Putamen (tissue), 1 donor: ENCODE data around the gene KCNQ2.

Source experiments
- DNase-seq: peaks from one replicate; pipeline ENCODE4 v3.0.0-alpha.2; 2016; ENCODE audit warnings: low spot score

Gene KCNQ2

GRCh38 chr20:63417097-63417737 is 55.2 kb downstream of the KCNQ2 start:
- DNase-seq, result no peak

GRCh38 chr20:63416631-63417030 is 55.8 kb downstream of the KCNQ2 start:
- no peak for DNase-seq

DNA sequence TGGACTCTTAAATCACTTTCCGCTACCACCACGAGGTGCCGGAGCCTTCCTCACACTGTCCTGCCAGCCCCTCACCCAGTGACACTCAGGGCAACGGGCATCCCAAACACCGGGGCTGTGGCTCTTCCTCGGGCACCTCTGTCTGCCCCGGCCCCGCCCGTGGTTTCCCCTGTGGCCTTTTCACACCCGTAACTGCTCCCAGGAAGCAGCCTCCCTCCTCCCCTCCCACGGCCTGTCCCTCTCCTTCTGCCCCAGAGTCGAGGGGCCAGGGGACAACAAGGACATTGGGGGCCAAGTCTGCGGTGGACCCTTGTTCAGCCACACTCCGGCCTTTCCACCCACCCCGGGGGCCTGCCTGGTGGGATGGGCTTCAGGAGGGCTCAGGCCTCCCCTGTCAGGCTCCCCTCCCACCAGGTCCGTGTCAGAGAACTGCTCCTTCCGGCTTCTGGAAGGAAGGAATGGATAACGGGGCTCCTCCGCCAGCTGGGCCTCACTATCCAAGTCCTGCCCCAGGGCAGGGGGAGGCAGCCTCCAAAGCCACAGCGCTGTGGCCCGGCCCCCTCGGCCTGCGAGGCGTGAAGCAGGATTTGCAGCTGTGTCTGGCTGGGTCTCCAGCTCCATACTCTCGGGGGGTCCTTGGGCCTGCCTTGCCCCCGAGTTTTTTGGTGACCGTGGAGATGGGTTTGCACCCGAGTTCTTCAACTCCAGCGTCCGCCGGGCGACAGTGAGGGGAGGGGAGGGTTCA is 56.6 kb downstream of the KCNQ2 start:
- DNase-seq, result no peak

DNA sequence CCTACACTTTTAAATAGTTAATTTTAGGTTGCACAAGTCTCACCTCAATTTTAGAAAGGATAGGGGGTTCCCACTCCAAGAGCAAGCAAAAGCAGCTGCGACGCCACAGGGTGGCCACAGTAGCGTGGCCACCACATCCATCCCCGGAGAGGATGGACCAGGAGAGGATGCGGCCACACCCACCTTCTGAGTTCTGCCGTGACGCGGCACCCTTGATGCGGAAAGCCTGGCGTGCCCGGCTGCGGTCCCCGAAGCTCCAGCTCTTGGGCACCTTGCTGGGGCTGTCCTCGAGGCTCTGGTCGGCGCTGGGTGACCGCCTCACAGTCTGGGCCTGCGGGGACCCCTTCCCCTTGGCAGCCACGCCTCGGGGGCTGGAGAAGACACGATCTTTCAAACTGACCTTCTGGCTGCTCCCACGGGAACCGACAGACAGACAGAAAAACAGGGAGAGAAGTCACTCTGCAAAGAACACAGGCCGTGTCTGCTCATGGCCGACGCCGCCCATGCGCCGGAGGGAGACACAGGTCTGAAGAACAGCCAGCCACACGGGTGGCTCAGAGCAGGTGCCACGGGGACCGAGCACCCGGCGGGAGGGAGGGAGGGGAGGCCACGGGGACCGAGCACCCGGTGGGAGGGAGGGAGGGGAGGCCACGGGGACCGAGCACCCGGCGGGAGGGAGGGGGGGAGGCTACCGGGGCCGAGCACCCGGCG is 57.6 kb downstream of the KCNQ2 start:
- DNase-seq, result no peak

GRCh38 chr20:63413963-63414684 is 58.3 kb downstream of the KCNQ2 start:
- DNase-seq, result no peak

DNA sequence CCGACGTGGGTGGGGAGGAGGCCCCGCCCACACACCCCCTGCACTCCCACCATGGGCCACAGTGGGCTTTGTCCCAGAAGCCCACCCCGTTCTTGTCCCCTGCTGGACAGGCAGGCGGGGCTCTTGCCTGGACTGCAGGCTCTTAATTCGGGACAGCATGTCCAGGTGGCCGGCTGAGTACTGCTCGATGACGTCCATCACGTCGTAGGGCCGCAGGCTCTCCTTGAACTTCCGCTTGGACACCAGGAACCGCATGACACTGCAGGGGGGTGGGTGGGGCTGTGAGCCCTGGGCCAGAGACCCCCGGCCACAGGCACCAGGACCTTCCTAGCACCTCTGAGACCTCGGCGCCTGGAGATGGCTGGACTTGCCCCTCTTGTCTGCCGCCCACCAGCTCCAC is 59.1 kb downstream of the KCNQ2 start:
- no peak for DNase-seq

GRCh38 chr20:63412889-63413288 is 59.6 kb downstream of the KCNQ2 start:
- no peak for DNase-seq

GRCh38 chr20:63411898-63412631 is 60.4 kb downstream of the KCNQ2 start:
- no peak for DNase-seq

DNA sequence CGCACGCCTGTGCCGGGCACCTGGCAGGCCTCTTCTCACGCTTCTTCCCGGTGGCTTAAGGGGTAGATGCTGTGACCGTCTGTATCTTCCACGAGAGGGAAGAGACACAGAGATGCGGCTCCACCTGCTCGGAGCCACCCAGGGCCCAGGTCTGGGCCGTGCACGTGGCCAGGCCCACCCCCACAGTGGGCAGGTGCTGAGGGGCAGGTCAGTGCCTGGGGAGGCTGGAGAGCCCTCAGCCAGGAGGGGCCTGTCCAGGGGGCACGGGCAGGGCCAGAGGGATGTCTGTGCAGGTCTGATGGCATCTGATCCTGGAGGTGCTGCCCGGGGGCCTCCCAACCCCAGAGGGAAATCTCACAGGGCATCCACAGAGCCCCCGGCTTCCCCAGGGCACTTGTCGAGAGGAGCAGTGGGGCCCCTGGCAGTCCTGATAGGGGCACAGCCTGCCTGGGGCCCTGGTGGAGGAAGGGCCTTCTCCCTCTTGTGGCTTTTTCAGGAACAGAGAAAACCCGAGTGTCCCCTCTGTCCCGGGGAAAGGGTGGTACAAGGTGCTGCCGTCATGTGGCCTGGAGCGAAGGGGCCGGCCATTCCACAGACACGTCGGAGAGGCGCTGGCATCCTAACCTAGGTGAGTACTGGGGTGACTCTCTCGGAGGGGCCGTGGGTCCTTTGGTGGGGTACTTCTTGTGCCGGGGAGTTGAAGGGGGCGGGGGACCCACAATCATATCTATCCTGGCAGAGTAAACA is 61.1 kb downstream of the KCNQ2 start:
- DNase-seq, result no peak

- no peak for DNase-seq
These were observed 62.5 kb downstream of the KCNQ2 start for GRCh38 chr20:63409834-63410435.

DNA sequence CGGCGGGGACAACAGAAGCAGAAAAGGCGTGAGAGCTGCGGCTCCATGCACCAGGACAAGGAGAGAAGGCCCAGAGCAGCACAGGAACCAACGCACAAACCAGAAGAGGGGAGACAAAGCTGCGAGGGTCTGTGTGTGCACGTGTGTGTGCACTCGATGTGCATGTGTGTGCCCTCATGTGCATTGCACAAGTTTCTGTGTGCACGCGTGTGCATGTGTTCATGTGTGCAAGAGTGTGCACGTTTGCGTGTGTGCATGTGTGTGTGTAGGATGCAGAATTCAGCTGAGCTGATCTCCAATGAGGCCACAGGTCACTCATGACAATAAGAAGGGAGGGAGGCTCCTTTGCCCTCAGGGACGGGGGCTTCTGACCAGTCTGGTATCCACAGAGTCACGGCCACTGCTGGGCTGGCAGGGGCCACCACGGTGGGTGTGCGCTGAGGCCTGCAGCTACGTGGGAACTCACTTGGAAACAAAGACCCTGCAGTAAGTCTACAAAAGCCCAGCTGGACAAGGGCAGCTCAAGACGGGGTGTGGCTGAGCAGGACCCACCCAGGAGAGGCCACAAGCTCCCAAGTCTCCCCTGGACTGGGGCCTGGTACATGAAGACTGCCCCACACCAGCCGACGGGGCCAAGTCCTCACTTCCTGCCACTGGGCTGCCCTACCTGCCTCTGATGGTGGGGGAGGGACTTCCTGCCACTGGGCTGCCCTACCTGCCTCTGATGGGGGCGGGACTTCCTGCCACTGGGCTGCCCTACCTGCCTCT is 63.2 kb downstream of the KCNQ2 start:
- DNase-seq, result no peak

DNA sequence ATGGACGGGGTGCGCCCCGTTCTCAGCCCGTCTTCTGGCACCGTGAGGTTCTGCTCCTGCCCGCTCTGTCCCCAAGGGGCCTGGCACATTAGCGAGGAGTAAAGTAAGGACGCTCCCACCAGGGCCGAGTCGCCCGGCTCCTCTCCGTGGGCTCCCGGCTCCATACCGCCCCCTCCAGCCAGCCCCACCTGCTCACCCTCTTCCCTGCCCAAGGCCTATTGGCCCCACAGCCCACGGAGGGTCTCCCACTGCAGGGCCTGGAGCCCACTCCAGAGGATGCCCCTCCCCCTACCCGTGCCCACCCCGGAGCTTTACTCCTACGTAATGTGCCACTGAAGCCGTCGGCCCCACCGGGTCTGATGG is 63.8 kb downstream of the KCNQ2 start:
- no peak for DNase-seq

GRCh38 chr20:63407928-63408683 is 64.3 kb downstream of the KCNQ2 start:
- DNase-seq, result no peak

DNA sequence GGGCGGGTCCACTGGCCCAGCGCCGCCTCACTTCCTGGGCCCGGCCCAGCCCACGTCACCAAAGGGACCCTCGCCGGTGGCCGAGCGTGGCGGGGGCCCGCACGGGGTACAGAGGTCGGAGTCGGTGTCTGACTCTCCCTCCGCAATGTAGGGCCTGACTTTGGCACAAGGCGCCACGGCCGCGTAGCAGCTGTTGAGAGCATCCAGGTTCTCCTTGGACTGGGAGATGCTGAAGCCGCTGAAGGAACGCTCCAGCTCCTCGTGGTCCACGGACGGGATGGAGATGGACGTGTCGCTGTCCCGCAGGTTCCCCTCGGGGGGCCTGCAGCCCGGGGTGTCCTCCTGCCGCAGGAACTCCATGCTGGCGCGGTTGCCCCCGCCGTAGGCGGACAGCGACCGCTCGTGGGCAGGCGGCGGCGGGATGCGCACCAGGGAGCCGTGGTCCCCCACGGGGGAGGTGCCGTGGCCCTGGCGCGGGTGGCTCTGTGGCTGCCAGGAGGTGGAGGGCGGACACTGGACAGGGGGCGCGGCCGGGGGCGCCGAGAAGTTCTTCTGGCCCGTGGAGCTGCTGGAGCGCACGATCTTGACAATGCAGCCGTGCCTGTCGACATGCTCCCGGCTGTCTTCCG is 65.7 kb downstream of the KCNQ2 start:
- no peak for DNase-seq

DNA sequence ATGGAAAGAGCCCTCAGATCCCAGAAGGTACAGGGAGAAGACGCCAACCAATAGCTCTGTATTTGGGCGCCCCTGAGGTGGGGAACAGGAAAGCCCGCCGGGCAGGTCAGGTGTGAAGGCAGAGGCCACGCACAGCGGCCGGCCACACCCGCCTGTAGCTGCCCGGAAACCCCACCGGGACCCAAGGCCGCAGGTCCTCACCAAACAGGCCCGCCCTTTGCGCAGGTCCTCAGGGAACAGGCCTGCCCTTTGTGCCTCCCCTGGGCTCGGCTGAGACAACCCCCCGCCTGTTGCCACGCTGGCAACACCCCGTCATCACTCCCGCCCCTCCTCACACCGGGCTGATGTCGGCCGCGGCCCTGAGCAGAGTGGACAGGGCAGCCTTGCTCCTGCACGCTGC is 66.4 kb downstream of the KCNQ2 start:
- no peak for DNase-seq

- no peak for DNase-seq
These were observed 67.2 kb downstream of the KCNQ2 start for GRCh38 chr20:63405102-63405730.

DNA sequence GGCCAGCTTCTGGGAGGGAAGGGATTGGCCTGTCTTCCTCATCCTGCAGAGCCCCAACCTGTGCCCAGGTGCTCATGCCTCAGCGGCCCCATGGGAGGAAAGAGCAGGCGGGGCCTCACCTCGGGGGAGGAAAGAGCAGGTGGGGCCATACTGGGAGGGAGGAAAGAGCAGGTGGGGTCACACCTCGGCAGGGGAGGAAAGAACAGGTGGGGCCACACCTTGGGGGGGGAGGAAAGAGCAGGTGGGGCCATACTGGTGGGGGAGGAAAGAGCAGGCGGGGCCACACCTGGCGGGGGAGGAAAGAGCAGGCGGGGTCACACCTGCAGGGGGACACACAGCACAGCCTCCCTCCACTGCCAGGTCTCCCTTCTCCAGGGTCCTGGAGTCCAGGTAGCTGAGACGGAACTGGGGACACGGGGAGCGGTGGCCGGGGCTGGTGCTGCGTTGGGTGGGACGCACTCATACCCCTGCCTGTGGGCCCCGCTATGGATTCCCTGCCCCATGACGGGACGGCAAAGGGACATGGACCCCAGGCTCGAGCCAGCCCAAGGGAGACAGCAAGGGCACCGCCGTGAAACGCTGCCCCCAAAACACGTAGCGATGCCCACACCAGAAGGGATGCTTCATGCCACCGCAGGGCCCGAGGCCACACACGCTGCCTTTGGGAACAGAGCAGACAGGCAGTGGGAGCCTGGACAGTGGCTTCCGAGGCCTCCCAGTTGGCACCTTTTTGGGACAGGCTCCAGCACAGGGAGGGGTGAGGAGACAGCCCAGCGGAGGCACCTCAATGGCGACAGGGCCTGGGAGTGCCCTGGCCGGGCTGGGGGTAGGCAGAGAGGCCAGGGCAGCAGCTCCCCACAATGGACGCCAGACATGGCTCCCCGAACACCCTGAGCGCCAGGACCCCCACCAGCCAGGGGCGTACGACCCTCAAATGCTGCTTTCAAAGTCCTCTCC is 68.0 kb downstream of the KCNQ2 start:
- no peak for DNase-seq
